ENCODE results near the gene NAALADL2.

DNA sequence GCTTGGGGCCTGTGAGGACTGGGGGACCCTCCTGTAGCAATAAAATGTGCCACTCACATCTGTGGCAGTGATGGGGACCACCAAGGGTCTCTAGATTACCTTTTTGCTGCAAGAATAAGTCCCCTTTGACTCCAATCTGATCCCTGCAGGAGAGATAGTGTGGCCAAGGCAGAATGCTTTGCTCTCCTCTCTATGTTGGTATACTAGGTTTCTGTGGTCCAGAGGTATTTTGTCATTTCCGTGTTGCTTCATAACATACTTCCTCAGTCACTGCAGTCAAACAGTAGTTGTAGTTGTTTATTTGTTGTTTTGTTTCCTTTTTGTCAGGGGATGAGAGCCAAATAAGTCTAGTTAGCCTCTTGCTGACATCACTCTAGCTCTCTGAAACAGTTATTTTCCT, 13.1 kb upstream of the NAALADL2 start:
- TF ChIP-seq EZH2 (IDR thresholded peaks at IDR 0.05; ENCODE audit: low read length, missing control alignments) = no peak
- TF ChIP-seq, protein P1, sequence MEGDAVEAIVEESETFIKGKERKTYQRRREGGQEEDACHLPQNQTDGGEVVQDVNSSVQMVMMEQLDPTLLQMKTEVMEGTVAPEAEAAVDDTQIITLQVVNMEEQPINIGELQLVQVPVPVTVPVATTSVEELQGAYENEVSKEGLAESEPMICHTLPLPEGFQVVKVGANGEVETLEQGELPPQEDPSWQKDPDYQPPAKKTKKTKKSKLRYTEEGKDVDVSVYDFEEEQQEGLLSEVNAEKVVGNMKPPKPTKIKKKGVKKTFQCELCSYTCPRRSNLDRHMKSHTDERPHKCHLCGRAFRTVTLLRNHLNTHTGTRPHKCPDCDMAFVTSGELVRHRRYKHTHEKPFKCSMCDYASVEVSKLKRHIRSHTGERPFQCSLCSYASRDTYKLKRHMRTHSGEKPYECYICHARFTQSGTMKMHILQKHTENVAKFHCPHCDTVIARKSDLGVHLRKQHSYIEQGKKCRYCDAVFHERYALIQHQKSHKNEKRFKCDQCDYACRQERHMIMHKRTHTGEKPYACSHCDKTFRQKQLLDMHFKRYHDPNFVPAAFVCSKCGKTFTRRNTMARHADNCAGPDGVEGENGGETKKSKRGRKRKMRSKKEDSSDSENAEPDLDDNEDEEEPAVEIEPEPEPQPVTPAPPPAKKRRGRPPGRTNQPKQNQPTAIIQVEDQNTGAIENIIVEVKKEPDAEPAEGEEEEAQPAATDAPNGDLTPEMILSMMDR (conservative IDR thresholded peaks at IDR 0.05 in 1 of 2, IDR thresholded peaks at IDR 0.05 in 1 of 2; ENCODE audit: low read depth in 1 of 2, low read length in 2 of 2) = no peak
